ENCODE data around the gene IL4I1. TPM values are rescaled to one million over a fixed set of nuclear protein-coding genes. Genes with fewer than 3 reads are reported as not detected.

The IL4I1 gene
- total and polyA plus RNA-seq, 12 donors = 0.18 to 3.2 (median 1.2) TPM

DNA sequence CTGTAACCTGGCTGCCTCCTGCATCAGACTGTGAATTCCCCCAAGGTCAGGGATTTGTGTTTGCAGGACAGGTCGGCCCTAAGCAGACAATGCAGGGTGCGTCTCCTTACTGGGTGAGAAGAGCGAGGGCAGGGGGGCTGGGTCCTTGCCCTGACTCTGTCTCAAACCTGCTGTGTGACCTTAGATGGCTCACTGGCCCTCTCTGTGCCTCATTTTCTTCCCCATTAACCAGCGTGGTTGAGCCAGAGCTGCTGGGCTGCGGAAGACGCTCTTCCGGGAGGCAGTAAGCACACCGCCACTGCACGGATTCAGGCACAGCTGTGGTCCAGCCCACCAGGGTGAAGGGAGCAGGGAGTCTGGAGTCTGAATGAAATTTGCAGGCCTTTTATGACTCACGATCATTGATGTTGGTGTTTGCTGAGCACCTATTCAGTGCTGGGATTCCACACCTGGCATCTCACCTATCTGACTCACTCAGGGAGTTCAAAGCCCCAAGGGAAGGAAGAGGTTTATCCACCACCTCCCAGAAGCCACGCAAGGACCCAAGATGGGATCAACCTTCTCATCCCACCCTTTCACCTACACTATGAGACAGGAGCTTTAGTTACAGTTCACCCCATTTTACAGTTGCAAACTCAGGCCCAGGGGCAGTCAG lies 22.1 kb downstream of the IL4I1 start:
- H3K36me3 ChIP-seq (replicated peaks in 1 of 2) = peaks cover 0 to 16% of the 10 kb centered on the region in 2 donors
- TF ChIP-seq POLR2A (IDR thresholded peaks at IDR 0.05) = no peak
- TF ChIP-seq, protein P1, sequence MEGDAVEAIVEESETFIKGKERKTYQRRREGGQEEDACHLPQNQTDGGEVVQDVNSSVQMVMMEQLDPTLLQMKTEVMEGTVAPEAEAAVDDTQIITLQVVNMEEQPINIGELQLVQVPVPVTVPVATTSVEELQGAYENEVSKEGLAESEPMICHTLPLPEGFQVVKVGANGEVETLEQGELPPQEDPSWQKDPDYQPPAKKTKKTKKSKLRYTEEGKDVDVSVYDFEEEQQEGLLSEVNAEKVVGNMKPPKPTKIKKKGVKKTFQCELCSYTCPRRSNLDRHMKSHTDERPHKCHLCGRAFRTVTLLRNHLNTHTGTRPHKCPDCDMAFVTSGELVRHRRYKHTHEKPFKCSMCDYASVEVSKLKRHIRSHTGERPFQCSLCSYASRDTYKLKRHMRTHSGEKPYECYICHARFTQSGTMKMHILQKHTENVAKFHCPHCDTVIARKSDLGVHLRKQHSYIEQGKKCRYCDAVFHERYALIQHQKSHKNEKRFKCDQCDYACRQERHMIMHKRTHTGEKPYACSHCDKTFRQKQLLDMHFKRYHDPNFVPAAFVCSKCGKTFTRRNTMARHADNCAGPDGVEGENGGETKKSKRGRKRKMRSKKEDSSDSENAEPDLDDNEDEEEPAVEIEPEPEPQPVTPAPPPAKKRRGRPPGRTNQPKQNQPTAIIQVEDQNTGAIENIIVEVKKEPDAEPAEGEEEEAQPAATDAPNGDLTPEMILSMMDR (IDR thresholded peaks at IDR 0.05) = no peak
- intact Hi-C loops (cut with DNase I) = no loop called here
- H3K9me3 ChIP-seq (replicated peaks in 1 of 3) = no peaks in the 10 kb centered on the region
- peaks cover 27 to 43% of the 10 kb centered on the region in 2 donors for H3K4me1 ChIP-seq (replicated peaks in 1 of 2)
- no peak overlapping the region for H3K4me3 ChIP-seq
- DNase-seq = no peak
- 86 to 93% (median 86%) methylated on average over 8 to 11 of the region's 11 CpGs for WGBS, 4 donors
- no peaks in the 10 kb centered on the region for H3K27me3 ChIP-seq
- peak overlapping the region in 2 of 5 donors; percentile 17 to 99 for H3K27ac ChIP-seq

DNA sequence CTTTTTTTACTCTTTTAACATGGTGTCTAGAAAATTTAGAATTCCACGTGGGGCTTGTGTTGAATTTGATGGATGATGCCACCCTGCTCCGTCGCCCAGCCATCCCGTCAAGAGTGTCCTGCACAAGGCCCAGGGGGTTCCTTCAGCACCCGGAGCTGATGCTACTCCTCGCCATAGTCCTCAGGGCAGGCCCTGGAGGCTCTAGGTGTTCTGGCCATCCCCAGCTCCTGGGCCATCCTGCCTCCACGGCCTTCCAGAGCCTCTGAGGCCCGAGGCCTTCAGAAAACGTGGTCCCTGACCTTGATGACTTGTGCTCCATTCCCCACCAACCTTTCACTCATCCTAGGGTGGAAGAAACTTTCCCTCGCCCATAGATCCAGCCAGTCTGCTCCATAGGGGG lies 22.9 kb downstream of the IL4I1 start:
- 70 to 78% (median 72%) methylated on average over 10 of the region's 10 CpGs for WGBS, 4 donors

DNA sequence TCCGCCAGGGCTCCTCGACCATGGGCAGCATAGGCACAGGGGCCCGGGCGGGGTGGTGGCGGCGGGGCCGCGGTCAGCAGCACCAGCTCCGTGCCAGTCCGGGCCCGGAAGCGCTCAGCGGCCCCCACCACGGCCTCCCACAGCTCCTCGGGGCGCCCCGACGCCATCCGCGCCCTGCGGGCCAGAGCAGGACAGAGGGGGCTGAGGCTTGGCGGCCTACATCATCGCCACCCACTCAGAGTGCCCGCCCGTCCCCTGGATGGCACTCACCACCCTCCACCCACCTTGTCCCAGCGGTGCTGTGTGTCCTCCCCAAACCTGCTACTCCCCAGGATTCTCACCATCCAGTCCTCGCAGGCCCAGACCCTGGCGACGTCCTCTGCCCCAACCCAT lies 23.6 kb downstream of the IL4I1 start:
- intact Hi-C loops (cut with DNase I) = no loop called here
- Histone ChIP-seq H3K9me3 (replicated peaks in 1 of 3) (no peaks in the 10 kb centered on the region), H3K4me1 (replicated peaks in 1 of 2) (peaks cover 30 to 45% of the 10 kb centered on the region in 2 donors), H3K4me3 (no peak overlapping the region), H3K27me3 (no peaks in the 10 kb centered on the region), H3K36me3 (replicated peaks in 1 of 2) (peaks cover 0 to 7% of the 10 kb centered on the region in 2 donors), H3K27ac (no peak overlapping the region)
- TF ChIP-seq, protein P1 (IDR thresholded peaks at IDR 0.05) = no peak
- no peak for TF ChIP-seq POLR2A (IDR thresholded peaks at IDR 0.05)
- DNase-seq = peak in 2 of 7 donors; percentile 37 to 47
- 80 to 94% (median 93%) methylated on average over 12 to 29 of the region's 29 CpGs for WGBS, 4 donors

More for the DNA sequence above, 22.9 kb downstream of the IL4I1 start:
- peak in 1 of 7 donors; percentile 28 for DNase-seq
- TF ChIP-seq, protein P1 (IDR thresholded peaks at IDR 0.05) = no peak
- no peak for TF ChIP-seq POLR2A (IDR thresholded peaks at IDR 0.05)
- Histone ChIP-seq H3K9me3 (replicated peaks in 1 of 3) (no peaks in the 10 kb centered on the region), H3K27ac (peak overlapping the region in 2 of 5 donors; percentile 16 to 17), H3K4me3 (no peak overlapping the region), H3K36me3 (replicated peaks in 1 of 2) (peaks cover 0 to 8% of the 10 kb centered on the region in 2 donors), H3K27me3 (no peaks in the 10 kb centered on the region), H3K4me1 (replicated peaks in 1 of 2) (peaks cover 30 to 45% of the 10 kb centered on the region in 2 donors)
- intact Hi-C loops (cut with DNase I) = no loop called here

DNA sequence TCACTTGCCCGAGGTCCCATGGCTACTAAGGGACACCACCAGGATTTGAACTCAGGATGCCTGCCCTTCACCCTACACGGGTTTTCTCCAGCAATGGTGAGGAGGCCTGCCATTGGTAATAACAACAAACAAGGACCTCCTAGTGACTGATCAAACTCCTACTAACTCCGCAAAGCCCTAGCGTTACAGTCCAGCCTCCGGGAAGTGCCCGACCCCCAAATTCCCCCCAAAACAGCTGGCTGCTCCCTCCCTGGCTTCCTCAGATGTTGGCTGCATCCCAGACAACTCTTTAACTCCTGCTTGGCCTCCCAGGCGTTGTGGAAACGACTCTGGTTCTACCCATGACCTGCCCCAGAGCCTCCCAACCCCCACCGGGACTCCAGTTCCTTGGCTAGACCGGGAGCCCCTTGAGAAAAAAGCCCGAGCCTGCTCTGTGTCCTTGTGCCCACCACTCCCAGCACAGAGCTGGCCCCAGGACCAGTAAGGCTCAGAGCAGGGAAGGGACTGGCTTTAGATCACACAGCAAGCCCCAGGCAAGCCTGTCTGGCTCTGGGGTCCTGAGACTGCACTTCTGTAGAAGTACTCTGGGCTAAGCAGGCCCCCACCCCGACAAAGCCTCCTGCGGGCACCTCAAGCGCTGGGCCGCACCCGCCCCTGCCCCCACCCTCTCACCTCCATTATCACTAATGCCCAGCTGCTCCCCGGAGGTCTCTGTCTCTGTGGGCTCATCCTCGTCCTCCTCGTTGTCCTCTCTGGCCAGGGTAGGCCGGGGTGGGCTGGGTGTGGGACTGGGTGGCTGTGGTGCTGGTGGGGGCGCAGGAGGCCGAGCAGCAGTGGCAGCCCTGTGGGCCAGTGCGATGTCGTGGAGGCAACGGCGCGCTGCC lies 24.2 kb downstream of the IL4I1 start:
- intact Hi-C loops (cut with DNase I) = no loop called here
- H3K27ac ChIP-seq = peak overlapping the region in 1 of 5 donors; percentile 94
- H3K27me3 ChIP-seq = no peaks in the 10 kb centered on the region
- DNase-seq = peak in 1 of 7 donors; percentile 38
- H3K9me3 ChIP-seq (replicated peaks in 1 of 3) = no peaks in the 10 kb centered on the region
- 77 to 88% (median 83%) methylated on average over 16 to 27 of the region's 27 CpGs for WGBS, 4 donors
- peaks cover 33 to 51% of the 10 kb centered on the region in 2 donors for H3K4me1 ChIP-seq (replicated peaks in 1 of 2)
- H3K36me3 ChIP-seq (replicated peaks in 1 of 2) = peaks cover 0 to 7% of the 10 kb centered on the region in 2 donors
- TF ChIP-seq, protein P1 (IDR thresholded peaks at IDR 0.05) = no peak
- TF ChIP-seq POLR2A (IDR thresholded peaks at IDR 0.05) = no peak
- no peak overlapping the region for H3K4me3 ChIP-seq

Data from adrenal gland (tissue), 12 donors.